Epithelial cell of prostate (primary cell): ENCODE measurements around the gene GMPR.

Experiments used
- DNase-seq: peaks from one replicate; pipeline ENCODE4 v3.0.0-alpha.2; 2011; ENCODE audit warnings: low read depth, low spot score
- H3K27ac ChIP-seq: fragments of 450-650 bp; 2 replicates; pipeline ENCODE4 v1.5.1; 2017; ENCODE audit warnings: mild to moderate bottlenecking

Gene GMPR

DNA sequence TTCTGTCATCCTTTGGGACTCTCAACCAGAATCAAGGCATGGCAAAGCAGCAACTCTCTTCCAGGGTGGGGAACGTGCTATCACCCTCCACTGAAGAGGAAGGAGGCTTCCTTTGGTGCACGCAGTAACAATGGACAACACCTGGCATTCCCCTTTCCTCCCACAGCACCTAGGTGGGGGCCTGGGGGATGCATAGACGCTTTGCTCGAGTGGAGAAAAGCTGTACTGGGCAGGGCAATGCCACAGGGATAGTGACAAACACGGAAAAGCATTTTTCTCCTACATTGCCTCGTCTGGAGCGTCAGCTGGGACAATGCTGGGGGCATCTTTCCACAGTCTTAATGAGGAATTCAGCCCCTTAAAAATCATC is 82.9 kb downstream of the GMPR start:
- DNase-seq: no peak
- H3K27ac ChIP-seq: no peak overlapping the region

GRCh38 chr6:16321826-16322225 is 83.4 kb downstream of the GMPR start:
- no peak overlapping the region for H3K27ac ChIP-seq
- DNase-seq: no peak

GRCh38 chr6:16322666-16323312 is 84.4 kb downstream of the GMPR start:
- DNase-seq: peak; percentile 70
- peak overlapping the region; percentile 38 for H3K27ac ChIP-seq

- DNase-seq: no peak
- H3K27ac ChIP-seq: no peak overlapping the region
Observed at GRCh38 chr6:16324184-16324583, 85.8 kb downstream of the GMPR start.

GRCh38 chr6:16324606-16325225 is 86.3 kb downstream of the GMPR start:
- DNase-seq: no peak
- H3K27ac ChIP-seq: no peak overlapping the region

- no peak for DNase-seq
- no peak overlapping the region for H3K27ac ChIP-seq
Observed at GRCh38 chr6:16326531-16326930, 88.1 kb downstream of the GMPR start.

DNA sequence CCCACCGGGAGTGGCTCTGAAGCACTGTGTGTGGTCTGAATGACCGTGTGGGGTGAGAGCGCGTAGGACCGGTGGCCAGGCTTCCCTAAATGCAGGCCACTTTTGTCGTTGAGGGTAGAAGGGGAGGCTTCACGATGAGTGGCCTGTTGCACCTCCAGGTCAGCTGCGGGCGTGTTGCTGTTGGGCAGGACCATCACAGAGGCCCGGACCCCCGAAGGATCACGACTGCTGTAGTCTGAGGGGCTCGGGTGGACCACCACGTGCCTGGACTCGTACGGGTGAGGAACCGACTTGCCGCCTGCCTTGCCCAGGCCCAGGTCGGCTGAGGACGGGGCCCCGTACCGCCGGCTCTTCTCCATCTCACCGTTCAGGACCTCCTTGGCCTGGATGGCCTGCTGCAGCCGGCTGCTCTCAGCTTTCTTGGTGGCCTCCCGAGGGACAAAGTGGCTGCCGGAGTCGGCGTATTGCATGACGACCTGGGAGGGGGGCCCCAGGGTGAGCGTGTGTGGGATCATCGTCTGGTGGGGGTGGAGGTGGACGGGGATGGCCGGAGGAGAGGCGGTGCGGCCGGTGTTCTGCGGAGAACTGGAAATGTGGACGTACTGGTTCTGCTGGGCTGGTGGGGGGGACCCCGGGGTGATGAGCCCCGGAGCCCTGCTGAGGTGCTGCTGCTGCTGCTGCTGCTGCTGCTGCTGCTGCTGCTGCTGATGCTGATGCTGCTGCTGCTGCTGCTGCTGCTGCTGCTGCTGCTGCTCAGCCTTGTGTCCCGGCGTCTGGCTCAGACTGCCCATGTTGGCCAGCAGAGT is 88.8 kb downstream of the GMPR start:
- DNase-seq: no peak
- H3K27ac ChIP-seq: no peak overlapping the region

- no peak for DNase-seq
- H3K27ac ChIP-seq: no peak overlapping the region
Observed at GRCh38 chr6:16327777-16328325, 89.5 kb downstream of the GMPR start.

DNA sequence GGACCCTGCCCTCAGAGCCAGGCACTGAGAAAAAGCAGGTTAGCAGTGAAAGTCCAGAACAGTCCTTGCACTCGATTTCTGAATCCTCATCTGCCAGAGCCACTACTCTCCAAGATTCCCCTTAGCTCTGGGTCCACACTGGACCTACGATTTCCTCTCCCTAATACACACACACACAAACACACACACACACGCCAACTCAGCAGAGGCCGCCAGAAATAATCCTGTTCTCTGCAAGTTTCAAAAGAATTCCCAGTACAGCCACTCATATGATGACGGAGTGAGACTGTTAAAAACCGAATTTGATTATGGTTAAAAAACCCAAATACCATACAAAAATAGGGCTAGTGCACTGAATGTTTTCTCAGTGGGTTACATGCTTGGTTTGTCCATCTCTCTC is 90.8 kb downstream of the GMPR start:
- no peak for DNase-seq
- no peak overlapping the region for H3K27ac ChIP-seq

DNA sequence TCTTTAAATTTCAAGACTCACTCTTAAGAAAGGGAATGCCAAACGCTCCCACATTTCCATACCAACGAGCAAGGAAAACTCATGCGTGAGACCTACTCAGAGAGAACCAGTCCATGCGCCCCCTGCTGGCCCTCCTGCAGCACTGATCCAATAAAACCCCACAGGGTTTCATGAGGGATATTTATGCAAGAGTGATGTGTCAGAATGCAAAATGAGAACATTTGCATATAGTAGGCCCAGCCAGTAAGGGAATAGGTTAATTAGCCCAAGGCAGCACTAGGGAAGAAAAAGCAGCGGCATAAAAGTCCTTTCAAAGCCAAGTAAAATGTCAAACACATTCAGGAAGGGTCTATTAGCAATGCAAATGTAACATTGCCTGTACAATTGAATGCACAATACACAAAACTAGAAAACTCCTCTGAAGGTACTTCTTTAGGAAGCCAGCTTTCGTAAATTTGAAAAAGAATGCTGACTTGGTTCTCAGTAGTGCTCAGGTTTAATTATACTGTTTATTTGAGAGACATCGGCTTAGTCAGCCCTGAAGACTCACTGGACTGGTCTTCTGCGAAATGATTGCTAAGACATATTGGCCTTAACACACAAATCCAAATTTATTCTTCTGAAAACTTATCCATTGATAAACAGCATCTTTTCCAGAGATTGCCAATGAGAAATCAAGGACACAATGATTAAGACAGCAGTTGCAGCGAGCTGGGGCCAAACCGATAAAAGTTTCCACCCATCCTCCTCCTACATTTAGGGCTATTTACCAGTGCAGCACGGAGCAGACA is 93.2 kb downstream of the GMPR start:
- H3K27ac ChIP-seq: no peak overlapping the region
- no peak for DNase-seq

DNA sequence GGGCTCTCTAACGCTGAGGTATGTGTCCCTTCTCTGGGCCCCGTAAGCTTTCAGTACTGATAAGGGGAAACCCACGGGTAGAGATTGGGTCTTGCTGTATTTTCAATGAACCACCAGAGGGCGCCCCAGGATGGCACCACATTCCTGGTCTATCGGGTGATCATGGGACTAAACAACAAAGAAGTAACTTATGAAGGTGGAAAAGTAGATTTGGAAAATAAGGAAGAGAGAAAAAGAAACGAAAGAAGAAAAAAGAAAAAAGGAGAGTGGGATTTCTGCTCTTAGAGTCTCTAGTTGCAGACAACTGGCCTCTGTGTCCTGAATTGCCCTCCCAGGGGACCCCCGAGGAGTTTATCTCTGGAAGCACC is 93.8 kb downstream of the GMPR start:
- H3K27ac ChIP-seq: no peak overlapping the region
- no peak for DNase-seq

- peak overlapping the region; percentile 50 for H3K27ac ChIP-seq
- DNase-seq: peak; percentile 73
Observed at GRCh38 chr6:16333580-16333979, 95.2 kb downstream of the GMPR start.

GRCh38 chr6:16334671-16335070 is 96.3 kb downstream of the GMPR start:
- H3K27ac ChIP-seq: peak overlapping the region; percentile 50
- DNase-seq: no peak

GRCh38 chr6:16335176-16335575 is 96.8 kb downstream of the GMPR start:
- no peak for DNase-seq
- peak overlapping the region; percentile 50 for H3K27ac ChIP-seq

DNA sequence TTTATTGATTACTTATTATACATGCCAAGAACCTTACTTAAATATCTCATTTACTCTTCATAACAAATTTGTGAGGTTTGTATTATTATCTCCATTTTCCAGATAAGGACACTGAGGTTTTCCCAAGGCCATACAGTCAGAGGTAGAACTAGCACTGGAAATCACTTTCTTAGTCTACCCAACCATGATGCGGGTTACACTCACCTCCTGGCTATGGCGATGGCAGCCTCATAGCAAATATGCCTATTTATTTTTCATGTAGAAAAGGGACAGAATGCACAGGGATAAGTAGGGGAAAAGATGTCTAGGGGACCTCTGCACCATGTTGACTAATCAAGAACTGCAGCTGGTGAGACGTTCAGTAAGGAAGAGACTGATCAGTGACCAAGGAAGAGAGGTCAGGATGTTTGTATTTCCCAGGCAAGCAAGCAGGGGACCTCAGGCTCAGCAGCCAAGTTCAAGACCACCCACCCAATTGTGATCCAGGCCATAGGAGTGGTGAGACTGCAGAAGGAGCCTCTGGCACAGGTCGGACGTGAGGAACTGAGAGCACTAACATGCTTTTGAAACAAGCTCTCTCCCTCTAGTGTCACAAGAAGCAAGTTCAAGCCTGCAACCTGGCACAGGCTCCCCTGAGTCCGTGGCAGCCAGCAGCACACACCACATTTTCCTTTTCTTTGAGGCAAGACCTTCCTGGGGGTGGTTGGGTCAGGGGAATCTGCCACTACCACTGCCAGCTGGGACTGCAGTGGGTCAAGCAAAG is 97.8 kb downstream of the GMPR start:
- H3K27ac ChIP-seq: no peak overlapping the region
- DNase-seq: no peak

DNA sequence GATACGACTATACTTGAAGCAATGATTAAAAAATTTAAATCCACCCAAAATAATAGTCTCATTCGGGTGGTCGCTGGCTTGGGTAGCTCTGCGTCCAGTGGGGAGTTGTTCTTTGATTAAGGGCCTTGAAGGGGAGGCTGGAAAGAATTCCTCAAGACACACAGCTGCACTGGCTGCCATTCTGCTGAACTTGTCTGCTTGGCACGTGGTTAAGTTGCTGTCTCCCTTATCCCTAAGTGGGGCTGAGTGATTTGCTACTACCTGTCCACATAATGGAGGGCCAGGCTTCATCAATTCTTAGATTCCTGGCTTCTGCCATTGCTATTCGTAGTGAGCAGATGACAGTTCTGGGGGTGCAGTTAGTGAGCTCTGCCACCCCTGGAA is 98.5 kb downstream of the GMPR start:
- no peak for DNase-seq
- no peak overlapping the region for H3K27ac ChIP-seq

DNA sequence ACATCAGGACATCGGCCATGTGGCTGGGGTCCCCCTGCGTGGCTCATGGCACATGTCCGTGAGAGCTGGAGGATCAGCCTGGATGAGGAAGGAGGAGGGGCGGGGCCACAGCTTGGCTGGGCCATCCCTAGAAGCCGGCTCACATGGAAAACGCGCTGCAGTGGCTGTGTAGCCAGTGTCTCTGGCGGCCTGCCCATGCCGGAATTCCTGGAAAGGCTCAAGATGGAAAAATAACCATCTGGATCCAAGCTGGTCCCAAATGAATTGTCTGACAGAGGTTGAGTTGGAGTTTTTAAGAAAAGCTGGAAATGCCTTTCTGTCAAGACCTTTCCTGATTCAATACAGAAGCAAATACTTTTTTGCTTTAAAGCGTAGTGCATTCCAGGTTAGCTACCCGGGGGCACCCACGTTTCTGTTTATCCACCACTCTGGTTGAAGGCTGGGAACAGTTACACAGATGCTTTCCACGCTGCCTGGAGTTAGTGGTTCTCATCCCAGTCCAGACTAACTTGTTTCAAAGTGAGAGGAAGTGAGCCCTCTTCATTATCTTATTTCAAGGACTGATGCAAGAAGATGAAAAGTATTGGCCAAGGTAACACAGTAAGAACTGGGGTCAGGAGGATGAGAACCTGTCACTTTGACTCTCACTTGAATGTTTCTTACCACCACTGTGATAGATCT is 99.0 kb downstream of the GMPR start:
- DNase-seq: no peak
- H3K27ac ChIP-seq: peak overlapping the region; percentile 43

GRCh38 chr6:16338577-16339264 is 100.3 kb downstream of the GMPR start:
- peak; percentile 59 for DNase-seq
- peak overlapping the region; percentile 43 for H3K27ac ChIP-seq

GRCh38 chr6:16339265-16339587 is 100.8 kb downstream of the GMPR start:
- peak overlapping the region; percentile 43 for H3K27ac ChIP-seq
- DNase-seq: no peak
